Medulla oblongata (tissue), 1 donor: ENCODE measurements around the gene TOP2A.
A peak's percentile ranks its signal among the peaks of the same experiment; 100 is the strongest.

Source experiments
- DNase-seq: peaks from one replicate; pipeline ENCODE4 v3.0.0-alpha.2; 2015; ENCODE audit errors: extremely low spot score

TOP2A gene, protein sequence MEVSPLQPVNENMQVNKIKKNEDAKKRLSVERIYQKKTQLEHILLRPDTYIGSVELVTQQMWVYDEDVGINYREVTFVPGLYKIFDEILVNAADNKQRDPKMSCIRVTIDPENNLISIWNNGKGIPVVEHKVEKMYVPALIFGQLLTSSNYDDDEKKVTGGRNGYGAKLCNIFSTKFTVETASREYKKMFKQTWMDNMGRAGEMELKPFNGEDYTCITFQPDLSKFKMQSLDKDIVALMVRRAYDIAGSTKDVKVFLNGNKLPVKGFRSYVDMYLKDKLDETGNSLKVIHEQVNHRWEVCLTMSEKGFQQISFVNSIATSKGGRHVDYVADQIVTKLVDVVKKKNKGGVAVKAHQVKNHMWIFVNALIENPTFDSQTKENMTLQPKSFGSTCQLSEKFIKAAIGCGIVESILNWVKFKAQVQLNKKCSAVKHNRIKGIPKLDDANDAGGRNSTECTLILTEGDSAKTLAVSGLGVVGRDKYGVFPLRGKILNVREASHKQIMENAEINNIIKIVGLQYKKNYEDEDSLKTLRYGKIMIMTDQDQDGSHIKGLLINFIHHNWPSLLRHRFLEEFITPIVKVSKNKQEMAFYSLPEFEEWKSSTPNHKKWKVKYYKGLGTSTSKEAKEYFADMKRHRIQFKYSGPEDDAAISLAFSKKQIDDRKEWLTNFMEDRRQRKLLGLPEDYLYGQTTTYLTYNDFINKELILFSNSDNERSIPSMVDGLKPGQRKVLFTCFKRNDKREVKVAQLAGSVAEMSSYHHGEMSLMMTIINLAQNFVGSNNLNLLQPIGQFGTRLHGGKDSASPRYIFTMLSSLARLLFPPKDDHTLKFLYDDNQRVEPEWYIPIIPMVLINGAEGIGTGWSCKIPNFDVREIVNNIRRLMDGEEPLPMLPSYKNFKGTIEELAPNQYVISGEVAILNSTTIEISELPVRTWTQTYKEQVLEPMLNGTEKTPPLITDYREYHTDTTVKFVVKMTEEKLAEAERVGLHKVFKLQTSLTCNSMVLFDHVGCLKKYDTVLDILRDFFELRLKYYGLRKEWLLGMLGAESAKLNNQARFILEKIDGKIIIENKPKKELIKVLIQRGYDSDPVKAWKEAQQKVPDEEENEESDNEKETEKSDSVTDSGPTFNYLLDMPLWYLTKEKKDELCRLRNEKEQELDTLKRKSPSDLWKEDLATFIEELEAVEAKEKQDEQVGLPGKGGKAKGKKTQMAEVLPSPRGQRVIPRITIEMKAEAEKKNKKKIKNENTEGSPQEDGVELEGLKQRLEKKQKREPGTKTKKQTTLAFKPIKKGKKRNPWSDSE (N-terminal part only)

DNA sequence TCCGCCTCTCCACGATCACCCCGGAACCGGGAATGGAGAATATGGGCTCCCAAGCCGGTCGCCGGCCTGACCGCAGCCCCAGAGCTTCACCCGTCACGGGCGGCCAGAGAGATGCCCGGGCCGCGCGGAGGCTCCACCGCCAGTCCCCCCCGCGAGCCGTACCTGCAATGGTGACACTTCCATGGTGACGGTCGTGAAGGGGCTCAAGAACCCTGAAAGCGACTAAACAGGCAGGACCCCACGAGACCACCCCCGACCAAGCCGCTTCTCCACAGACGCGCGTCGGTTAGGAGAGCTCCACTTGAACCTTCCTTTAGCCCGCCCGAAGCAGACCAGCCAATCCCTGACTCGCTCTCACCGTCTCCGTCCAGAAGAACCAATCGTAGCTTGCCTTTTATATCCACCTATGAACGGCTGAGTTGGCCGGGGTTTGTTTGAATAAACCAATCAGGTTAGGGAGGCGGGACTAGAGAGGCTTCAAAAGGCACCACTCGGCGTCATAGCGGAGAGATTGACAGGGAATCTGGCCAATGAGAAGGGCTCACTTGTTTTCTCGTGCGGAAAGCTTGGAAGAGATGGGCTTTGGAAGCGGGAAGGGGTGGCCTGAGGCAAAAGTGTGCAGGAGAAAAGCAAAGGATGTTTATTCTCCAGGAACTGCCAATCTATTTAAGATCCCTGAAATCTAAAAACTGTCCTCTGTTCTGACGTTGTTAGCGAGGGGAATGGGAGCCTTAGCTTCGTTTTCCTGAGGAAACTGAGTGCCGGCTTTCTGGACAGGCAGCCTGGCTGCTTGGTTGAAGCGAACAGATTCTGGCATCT, at the start of gene TOP2A:
TOP2A (minus strand) TSS at position 288 of the 819 bp plus-strand sequence; CDS start at position 183, 105 bp downstream.
- DNase-seq: peak; percentile 100

DNA sequence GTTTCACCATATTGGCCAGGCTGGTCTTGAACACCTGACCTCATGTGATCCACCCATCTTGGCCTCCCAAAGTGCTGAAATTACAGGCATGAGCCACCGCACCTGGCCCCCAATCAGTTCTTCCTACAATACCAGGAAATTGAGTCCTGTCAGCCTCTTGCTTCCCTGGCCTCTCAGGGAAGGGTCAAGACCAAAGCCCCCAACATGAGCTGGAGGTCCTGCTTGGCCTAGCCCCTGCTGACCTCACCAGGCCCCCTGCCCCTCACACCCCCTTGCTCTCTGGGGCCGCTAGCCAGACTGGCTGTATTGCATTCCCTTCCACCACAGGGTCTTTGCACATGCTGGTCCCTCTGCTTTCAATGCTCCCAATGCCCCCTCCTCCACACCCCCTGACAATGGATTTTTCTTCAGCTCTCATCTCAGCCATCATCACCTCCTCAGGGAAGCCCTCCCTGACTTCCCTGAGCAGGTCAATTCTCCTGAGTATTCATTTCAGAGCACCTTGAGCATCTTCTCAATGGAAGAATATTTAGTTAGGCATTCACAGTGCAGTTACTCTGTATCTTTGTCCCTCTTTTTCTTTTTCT, 49.7 kb upstream of the TOP2A start:
- DNase-seq: no peak

DNA sequence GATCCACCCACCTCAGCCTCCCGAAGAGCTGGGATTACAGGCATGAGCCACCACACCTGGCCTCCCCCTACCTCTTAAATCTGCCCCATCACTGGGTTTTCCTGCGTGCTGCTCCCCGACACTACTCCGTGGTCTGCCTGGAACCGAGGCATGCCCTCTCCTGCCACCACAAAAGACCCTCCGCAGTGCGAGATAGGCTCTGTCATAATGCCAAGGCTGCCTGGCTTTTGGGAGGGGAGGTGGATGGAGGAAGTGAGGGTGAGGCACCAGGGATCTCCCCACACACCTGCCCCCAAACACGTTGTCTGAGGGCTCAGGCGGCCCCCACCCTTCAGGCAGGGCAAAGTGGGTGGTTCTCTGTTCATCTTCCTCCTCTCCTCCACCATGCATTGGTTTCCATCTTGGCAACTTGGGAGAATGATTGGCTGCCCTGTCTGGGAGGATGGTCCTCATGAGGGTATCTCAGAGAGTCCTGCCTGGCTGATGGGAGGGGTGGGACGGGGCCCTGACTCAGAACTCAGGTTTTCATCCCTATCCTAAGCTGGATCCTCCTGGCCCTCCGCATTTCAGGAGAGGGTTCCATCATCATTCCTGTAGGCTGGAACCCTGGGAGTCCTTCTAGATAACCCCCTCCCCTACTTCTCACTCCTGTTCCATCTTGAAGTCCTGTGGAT, 48.7 kb upstream of the TOP2A start:
- no peak for DNase-seq

DNA sequence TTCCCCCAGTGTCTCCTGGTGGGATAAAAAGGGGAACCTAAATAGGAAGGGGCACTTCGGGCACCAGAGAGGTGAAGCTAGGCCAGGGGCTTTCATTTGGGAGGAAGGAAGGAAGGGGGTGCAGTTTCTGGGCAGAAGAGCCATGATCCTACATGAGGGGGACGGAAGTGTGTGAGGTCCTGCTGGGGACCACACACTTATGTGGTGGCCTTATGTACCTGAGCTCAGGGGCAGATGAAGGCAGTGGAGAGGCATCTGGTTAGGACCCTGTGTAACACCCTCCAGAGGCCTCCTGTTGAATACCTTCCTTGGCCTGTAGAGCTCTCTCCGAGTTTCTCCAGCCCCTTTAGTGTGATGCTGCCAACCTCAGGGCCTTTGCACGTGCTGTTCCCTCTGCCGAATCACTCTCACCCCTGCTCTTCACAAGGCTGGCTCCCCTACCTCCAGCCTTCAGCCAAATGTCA, 46.7 kb upstream of the TOP2A start:
- DNase-seq: no peak

DNA sequence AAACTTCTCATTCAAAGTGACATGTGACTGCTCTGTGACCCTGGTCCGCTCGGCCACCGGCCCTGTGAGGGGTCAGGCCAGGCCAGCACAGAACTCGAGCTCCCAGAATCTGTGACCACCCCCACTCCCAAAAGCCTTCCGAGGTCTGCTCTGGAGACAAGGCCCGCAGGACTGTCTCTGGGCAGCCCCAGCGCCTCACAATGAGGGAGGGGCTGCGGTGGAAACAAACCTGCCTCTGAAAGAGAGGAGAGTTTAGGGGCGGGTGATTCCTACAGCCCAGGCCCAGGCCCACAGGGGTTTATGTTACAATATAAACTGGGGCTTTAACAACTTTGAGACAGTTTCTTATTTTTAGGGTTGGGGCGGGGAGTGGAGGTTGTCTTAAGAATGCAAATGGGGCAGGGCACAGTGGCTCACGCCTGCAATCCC, 45.4 kb upstream of the TOP2A start:
- DNase-seq: no peak

DNA sequence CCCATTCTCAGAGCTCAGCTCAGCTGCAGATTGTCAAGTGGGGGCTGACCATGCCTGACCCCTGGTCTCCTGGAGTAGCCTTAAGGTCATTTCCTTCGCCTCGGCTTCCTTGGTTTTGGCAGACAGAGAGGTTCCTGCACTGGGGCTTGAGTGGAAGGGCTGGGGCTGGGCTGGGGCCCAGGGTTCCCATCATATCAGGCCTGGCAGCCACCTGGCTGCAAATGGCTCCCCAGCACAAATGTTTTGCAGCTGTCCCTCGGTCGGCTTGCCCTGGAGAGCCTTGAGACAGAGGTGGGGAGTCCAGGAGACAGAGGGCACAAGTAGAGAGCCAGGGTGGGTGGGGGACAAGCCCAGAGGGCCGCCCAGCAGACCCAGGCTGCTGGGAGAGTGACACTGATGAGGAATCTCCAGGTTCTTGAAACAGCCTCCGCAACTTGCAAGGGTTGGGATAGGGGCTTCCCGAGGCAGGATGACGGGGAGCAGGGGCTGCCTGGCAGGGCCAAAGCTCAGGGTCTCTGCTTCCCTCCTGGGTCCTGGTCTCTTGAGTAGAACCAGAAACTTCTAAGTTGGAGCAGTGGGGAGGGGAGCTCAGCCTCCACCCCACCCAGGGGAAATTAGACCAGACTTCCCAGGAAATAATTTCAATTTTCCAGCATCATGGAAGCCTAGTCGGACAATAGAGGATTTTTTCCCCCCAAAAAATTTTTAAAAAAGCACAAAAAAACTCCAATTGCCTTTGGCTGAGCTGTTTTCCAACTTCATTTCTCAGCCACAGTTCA, 44.8 kb upstream of the TOP2A start:
- DNase-seq: no peak

DNA sequence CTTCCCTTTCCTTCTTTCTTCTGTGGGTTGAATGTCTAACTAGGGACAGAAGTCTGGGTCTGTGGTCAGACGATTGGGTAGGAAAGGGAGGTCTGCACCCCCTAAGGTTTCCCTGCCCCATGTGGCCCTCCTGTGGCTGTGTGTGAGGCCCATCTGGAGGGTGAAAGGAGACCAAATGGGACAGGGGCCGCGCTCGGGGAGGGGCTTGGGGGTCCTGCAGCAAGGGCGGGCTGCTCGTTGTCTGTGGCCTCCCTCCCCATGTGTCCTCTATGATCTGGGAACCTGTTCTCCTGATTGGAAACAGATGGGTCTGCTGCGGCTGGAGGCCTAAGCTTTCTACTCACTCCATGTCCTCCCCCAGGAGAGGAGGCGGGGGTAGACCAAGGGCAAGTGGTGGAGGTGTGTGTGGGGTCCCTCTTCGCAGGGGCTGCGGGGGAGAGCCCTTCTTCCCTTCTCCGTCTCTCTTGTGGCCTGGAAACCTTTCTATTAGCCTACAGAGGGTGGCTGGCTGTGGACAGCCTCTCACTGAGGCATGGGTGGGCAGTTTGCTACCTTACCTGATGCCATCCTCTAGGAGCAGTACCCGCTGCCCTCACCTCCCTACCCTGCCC, 44.1 kb upstream of the TOP2A start:
- DNase-seq: no peak

DNA sequence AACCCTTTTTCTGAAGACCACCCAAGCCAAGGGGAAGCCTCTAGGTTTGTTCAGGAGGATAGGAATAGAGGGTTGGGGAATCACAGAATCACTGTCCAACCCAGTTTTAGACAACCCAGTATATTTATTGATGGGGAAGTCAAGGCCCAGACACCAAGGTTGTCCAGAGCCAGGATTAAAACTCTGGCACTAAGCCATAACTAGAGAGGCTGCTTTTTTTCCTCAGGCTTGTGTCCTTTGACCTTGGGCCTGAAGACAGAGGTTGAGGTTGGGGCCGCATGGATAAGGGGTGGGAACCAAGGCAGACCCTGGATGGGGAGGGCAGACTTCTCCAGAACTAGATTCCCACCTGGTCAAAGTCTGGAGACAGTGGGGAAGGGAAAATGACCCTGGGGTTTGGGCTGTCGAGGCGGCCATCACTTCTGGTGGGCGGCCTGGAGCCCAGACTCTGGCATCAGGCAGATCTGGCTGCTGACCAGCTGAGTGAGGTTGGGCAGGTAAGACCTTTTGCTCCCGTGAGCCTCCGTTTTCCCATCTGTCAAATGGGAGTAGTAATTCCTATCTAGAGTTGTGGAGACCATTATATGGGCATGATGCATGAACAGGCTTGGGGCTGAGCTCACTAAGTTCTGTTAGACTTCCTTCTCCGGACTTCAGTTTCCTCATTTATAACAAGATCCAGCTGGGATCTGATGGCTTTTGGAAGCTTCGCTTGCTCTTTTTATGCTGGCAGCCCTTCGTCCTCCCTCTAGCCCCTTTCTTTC, 43.5 kb upstream of the TOP2A start:
- no peak for DNase-seq

DNA sequence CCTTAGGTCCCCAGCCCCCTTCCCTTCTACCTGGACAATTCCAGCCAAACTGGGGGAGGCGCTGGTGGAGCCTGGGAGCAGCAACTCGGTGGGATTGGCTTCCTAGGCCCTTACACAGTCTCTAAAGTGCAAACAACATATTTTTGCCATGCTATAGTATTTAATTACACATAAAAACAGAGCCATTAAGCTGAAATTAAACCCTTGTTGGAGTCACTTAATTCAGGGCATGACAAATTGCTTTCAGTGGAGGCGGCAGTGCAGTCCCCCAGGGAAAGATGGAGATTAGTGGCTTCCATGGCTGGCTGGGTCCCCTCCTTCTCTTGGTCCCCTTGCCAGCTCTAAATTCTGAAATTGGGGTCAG, 42.9 kb upstream of the TOP2A start:
- no peak for DNase-seq

DNA sequence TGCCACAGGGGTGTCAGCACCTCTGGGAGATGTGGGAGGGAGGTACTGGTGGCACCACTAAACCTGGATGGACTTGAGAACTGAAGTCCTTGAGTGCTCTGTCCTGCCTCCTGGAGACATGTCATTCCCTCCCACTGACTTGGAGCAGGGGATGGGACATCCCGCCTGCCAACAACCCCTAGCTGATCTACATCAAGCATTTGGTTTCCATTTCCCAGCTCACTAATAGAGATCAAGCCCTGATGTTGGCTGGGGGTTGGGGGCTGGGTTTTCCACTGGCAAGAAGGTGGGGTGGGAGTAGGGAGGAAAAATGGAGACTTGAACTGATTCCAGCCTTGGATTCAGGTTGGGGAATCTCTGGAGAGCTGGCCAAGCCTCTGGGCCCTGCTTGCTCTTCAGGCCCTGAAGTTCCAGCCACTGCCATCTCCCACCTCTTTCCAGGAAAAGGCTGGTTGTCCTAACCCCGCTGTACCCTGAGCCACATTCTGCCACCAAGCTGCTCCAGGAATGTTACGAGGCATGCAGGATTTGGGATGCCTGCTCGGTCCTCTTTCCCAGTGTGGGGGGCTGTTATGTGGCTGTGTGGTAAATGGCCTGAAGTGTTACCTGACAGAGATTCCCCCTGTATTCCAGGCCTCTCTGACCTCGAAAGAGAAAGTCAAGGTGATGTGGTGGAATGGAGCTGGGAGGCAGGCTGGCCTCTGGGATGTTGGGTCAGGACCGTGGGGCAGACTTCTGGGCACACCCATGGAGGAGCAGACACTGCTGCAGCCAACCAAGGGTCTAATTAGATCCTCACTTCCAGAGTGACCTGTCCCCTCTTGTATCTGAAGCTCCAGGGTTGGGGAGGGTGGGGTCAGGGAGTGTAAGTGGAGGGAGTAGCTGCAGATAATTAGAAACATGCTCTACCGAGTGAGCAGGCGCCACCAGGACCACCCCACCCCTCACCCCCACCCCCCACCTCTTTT, 42.2 kb upstream of the TOP2A start:
- no peak for DNase-seq

DNA sequence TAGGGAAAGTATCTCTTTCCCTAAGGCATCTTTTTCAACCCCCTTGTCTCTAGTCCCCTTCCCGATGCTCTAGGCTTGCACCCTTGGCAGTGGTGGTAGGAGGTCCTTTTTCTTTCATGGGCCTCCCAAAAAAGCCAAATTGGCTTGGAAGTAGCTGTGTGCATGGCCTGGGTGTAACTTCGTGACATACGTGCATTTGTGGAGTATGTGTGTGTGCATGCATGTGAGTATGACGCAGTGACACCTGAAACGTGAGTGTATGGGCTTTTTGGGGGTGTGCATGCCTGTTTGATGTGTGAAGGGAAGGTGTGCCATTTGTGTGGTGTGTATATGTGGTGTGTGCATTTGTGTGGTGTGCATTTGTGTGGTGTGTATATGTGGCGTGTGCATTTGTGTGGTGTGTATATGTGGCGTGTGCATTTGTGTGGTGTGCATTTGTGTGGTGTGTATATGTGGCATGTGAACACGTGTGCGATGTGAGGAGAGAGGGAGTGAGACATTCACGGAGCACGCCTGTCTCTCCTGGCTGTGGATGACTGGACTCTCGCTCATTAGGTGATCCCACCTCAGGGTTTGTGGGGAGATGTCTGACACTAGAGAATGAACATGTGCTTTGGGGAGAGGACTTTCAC, 41.3 kb upstream of the TOP2A start:
- DNase-seq: no peak

DNA sequence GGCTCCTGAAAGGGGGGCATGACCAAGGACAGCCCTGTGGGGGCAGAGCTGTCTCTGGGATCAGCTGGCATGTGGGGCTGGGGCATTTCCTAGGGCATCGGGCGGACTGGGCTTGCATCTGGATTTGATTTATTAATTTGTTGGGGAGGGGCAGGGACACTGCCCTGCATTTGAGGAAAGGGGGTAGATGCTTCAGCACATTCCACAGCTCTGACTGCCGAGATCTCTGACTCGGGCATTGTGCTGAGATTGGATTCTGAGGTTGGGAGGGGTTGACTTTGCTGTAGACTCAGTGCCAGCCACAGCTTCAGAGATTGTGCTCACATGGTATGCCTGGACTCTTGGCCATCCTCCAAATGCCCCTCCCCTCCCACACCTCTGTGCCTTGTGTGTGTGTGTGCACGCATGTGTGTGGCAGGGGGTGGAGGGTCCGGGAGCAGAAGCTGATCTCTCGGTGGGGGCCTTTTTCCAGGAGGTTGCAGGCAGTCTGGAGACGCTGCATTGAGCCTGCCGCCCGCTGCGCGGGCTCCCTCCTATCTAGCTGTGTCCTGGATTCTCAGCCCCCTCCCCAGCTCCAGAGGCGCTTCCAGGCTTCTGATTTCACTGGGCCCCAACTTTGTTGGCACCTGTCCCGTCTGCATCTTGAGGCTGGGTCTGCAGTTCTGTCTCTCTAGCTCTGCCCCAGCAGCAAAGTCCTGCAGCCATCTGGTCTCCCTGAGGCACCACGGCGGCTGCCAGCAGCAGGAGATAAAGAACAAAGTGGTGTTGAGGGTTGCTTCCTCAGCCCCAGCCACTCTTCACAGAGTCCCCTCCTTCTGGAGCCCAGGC, 40.5 kb upstream of the TOP2A start:
- DNase-seq: no peak

DNA sequence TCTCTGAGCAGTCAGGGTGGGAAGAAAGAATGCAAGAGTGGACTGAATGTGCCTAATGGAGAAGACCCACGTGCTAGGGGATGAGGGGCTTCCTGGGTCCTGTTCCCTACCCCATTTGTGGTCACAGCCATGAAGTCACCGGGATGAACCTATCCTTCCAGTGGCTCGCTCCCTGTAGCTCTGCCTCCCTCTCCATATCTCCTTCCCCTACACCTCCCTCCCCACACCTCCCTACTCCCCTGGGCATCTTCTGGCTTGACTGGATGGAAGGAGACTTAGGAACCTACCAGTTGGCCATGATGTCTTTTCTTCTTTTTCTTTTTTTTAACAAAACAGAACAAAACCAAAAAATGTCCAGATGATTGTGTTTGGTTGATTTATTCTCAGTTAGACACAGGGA, 39.7 kb upstream of the TOP2A start:
- no peak for DNase-seq

DNA sequence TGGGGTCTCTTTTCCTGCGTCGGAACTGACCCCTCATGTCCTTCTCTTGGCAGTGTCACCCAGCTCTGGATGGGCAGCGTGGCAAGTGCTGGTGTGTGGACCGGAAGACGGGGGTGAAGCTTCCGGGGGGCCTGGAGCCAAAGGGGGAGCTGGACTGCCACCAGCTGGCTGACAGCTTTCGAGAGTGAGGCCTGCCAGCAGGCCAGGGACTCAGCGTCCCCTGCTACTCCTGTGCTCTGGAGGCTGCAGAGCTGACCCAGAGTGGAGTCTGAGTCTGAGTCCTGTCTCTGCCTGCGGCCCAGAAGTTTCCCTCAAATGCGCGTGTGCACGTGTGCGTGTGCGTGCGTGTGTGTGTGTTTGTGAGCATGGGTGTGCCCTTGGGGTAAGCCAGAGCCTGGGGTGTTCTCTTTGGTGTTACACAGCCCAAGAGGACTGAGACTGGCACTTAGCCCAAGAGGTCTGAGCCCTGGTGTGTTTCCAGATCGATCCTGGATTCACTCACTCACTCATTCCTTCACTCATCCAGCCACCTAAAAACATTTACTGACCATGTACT, 38.8 kb upstream of the TOP2A start:
- DNase-seq: no peak

DNA sequence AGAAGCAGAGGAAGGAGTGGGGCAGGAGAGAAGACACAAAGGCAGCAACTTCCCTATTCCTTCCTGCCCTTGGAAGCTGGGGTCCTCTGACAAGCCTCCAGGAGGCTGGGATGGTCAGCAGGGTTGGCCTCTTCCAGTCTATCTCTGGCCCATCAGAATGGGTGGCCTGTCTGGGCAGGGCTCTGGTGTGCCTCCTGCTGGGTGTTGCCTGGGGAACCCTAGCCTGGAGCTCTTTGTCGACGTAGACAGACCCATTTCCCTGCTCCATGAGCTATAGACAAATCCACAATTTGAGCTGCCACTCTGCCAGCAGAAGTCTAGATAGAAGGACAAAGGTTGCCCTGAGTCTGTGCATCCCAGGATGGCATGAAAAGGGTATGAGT, 36.9 kb upstream of the TOP2A start:
- DNase-seq: no peak
